ENCODE results near the gene P2RY8.
"Not testable (repeated sequence)": the region's sequence is repeated elsewhere in the genome, so short reads cannot be mapped to it uniquely, and the experiment has no call there.

Gene P2RY8

DNA sequence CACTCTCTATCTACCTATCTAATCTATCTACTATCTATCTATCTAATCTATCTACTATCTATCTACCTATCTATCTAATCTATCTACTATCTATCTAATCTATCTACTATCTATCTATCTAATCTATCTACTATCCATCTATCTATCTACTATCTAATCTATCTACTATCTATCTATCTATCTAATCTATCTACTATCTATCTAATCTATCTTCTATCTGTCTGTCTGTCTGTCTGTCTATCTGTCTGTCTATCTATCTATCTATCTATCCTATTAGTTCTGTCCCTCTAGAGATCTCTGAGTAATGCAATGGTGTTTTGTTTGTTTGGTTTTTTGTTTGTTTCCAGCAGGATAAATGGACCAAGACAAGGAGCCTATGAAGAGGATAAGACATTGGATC lies 74.9 kb downstream of the P2RY8 start:
- no peak for DNase-seq

DNA sequence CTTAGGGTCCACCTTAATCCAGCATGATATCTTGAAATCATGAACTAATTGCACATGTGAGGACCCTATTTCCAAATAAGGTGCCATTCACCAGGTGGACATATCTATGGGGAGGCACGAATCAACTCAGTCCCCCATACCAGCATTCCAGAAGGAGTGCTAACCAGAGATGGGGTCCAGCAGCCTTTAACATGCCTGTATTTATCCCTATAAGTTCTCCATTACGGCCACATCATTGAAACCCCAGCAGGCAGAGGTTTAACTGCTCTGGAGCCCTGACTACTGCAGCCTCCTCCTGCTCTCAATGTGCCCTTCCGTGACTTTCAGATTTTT lies 81.1 kb downstream of the P2RY8 start:
- DNase-seq, result no peak

- no peak for DNase-seq
These were observed 82.8 kb downstream of the P2RY8 start for GRCh38 chrX:1453951-1454785.

- DNase-seq, result no peak
These were observed 83.6 kb downstream of the P2RY8 start for GRCh38 chrX:1453395-1453783.

- no peak for DNase-seq
These were observed 84.2 kb downstream of the P2RY8 start, which contains the start of gene ASMTL for GRCh38 chrX:1452516-1453394. ASMTL (minus strand) TSS chrX:1452909; CDS start chrX:1452840, 69 bp downstream.

GRCh38 chrX:1451661-1452515 lies 85.1 kb downstream of the P2RY8 start:
- no peak for DNase-seq

- no peak for DNase-seq
These were observed 85.7 kb downstream of the P2RY8 start for GRCh38 chrX:1451251-1451660.

- DNase-seq, result no peak
These were observed 86.4 kb downstream of the P2RY8 start for GRCh38 chrX:1450361-1451161.

- DNase-seq, result no peak
These were observed 87.2 kb downstream of the P2RY8 start for GRCh38 chrX:1449823-1450149.

- no peak for DNase-seq
These were observed 87.8 kb downstream of the P2RY8 start for GRCh38 chrX:1449036-1449822.

DNA sequence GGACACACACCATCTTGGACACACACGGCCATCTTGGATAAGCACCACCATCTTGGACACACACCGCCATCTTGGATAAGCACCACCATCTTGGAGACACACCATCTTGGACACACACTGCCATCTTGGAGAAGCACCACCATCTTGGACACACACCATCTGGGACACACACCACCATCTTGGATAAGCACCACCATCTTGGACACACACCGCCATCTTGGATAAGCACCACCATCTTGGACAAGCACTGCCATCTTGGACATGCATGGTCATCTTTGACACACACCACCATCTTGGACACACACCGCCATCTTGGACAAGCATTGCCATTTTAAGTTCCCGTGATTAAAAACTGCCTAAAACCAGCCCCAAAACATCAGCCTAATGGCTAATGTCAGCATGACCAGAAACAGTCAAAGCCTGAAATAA lies 88.4 kb downstream of the P2RY8 start:
- not testable (repeated sequence) for DNase-seq

GRCh38 chrX:1447969-1448572 lies 88.9 kb downstream of the P2RY8 start:
- DNase-seq, result not testable (repeated sequence)

- DNase-seq, result not testable (repeated sequence)
These were observed 89.7 kb downstream of the P2RY8 start for GRCh38 chrX:1446984-1447968.

DNA sequence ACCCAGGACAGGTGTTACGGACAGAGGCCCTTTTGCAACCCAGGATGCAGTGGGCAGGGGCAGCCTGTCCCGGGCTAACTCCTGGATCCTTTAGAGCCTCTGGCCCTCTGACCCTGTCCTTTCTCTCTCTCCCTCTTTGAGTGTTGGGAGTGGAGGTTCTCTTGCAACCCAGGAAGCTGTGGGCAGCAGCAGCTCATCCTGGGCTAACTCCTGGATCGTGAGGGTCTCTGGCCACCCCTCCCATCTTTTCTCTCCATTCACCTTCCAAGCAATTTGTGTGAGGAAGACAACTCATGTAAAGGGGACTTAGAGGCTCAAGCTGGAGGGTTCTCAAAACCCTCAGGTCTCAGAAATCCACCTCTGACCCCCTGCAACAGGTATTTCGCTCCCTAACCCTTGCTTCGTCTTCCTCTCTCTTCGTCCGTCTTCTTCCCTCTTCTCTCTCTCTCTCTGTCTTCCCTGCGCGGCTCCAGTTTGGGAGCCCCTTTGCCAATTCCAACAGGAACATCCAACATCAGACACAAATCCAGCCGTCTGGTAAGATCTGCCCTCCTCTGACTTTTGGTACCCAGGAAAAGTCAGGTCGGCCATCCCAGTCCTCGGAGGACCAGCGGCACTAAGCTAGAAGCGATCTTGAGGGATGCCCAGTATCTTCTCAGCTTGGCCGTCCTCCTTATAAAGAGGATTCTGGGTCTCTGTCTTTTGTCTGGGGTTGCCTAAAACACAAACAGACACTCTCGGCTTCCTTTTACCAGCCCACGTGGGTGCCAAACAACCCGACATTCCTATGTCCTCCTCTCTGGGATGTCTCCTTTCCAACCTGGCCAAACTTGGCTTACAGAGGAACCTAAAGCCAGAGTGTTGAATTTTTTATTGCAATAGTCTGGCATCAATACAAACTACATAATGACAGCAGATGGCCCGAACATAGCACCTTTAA lies 92.2 kb downstream of the P2RY8 start:
- DNase-seq, result no peak

- no peak for DNase-seq
These were observed 93.4 kb downstream of the P2RY8 start for GRCh38 chrX:1443496-1444075.

DNA sequence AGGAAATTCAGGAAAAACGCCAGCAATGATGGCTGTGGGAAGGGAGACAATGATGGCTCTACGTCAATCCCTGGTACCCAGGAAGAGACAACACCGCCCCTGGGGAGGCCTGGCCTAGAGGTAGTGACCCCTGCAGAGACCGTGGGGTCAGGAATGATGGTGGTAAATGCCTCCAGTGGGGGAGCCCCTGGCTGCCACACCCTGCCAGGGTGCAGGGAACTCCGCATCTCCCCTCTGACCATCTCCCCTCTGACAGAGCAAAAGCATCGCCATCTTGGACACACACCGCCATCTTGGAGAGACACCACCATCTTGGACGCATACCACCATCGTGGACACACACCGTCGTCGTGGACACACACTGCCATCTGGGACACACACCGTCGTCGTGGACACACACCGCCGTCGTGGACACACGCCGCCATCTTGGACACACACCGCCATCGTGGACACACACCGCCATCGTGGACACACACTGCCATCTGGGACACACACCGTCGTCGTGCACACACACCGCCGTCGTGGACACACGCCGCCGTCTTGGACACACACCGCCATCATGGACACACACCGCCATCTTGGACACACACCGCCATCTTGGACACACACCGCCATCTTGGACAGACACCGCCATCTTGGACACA lies 94.1 kb downstream of the P2RY8 start:
- DNase-seq, result no peak

DNA sequence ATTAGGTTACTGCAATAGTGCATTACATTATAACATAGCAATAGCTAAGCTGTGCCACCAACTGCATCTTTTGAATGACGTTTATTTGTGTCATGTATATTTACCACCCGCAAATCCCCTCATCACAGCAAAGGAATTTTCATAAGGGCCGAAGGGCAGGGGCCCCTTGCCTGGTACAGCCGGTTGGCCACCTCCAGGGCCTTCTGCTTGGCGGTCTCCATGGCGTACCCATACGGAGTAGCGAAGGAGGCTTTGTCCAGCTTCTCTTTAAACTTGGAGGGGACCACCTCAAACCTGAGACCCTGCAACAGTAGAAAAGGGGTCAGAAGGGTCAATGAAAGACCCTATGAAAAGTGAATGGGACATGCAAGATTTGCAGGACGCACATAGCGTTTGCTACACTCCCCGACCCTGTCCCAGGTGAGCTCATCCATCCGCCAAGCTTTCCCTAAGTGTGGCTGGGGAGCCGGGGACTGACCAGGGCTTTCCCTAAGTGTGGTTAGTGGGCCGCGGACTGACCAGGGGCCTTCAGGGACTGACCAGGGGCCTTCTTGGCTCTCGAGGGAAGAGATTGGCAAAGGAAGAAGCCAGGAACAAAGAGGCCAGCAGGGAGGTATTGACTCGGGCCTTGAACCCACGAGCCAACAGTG lies 94.8 kb downstream of the P2RY8 start:
- no peak for DNase-seq
